CD14-positive monocyte (primary cell): ENCODE measurements around the gene OR7A5. TPM values are rescaled to one million over a fixed set of nuclear protein-coding genes. Genes with fewer than 3 reads are reported as not detected.
"Not testable (repeated sequence)": the region's sequence is repeated elsewhere in the genome, so short reads cannot be mapped to it uniquely, and the experiment has no call there.

Experiments used
- DNase-seq, 3 donors: peaks; one replicate each; pipeline ENCODE4 v3.0.0-alpha.2; 2011 to 2022
- H2AFZ ChIP-seq: 2 replicates; pipeline ENCODE4 v1.6.0; 2012; ENCODE audit warnings: mild to moderate bottlenecking, low read depth, low read length, inconsistent platforms; ENCODE audit not compliant: insufficient read depth, poor library complexity, severe bottlenecking
- H3K27ac ChIP-seq, 2 donors: 1 replicate in 1 of 2; 2 replicates in 1 of 2; pipeline ENCODE4 v1.5.1; 2012 to 2013; ENCODE audit warnings: low read length in 2 of 2, control low read depth in 1 of 2, inconsistent platforms in 1 of 2, low read depth in 1 of 2, mild to moderate bottlenecking in 1 of 2
- H3K27me3 ChIP-seq, 2 donors: one replicate each; pipeline versions ENCODE4 v1.6.0 to v1.6.1; 2011 to 2013; ENCODE audit warnings: low read length in 2 of 2; ENCODE audit not compliant: control insufficient read depth in 2 of 2, insufficient read depth in 2 of 2
- H3K36me3 ChIP-seq, 2 donors: replicated peaks in 1 of 2; 1 replicate in 1 of 2; 2 replicates in 1 of 2; pipeline versions ENCODE4 v1.5.1 to v1.6.1; 2012 to 2013; ENCODE audit warnings: low read length in 2 of 2, control low read depth in 1 of 2, inconsistent platforms in 1 of 2, mild to moderate bottlenecking in 1 of 2; ENCODE audit not compliant: insufficient read depth in 2 of 2, control insufficient read depth in 1 of 2
- H3K4me1 ChIP-seq, 2 donors: 1 replicate in 1 of 2; 2 replicates in 1 of 2; pipeline versions ENCODE4 v1.5.1 to v1.6.1; 2012 to 2013; ENCODE audit warnings: low read length in 2 of 2, control low read depth in 1 of 2, inconsistent platforms in 1 of 2, mild to moderate bottlenecking in 1 of 2, moderate library complexity in 1 of 2; ENCODE audit not compliant: insufficient read depth in 2 of 2, control insufficient read depth in 1 of 2
- H3K4me2 ChIP-seq: replicated peaks from 2 replicates; pipeline ENCODE3; 2012; ENCODE audit warnings: low read length, moderate library complexity, mild to moderate bottlenecking; ENCODE audit not compliant: poor library complexity, severe bottlenecking; ENCODE audit errors: extremely low read depth
- H3K4me3 ChIP-seq, 3 experiments: fragments of 200-600 bp in 1 of 3; sonication (generic) in 1 of 3; replicated peaks in 1 of 3; 1 replicate in 2 of 3; 2 replicates in 1 of 3; pipeline ENCODE4 v1.5.1; 2011 to 2013; ENCODE audit warnings: low read length in 3 of 3, mild to moderate bottlenecking in 3 of 3, control low read depth in 2 of 3, low read depth in 2 of 3, inconsistent platforms in 1 of 3, moderate library complexity in 1 of 3
- H3K79me2 ChIP-seq: 2 replicates; pipeline ENCODE4 v1.6.0; 2012; ENCODE audit warnings: mild to moderate bottlenecking, control low read depth, inconsistent platforms, low read length, moderate library complexity; ENCODE audit not compliant: insufficient read depth
- H3K9ac ChIP-seq: 2 replicates; pipeline ENCODE4 v1.6.0; 2017; ENCODE audit warnings: low read length, mild to moderate bottlenecking; ENCODE audit not compliant: insufficient read depth, poor library complexity, severe bottlenecking
- H3K9me3 ChIP-seq, 2 donors: replicated peaks in 1 of 2; 1 replicate in 1 of 2; 2 replicates in 1 of 2; pipeline versions ENCODE4 v1.5.1 to v1.6.1; 2012 to 2013; ENCODE audit warnings: low read length in 2 of 2, control low read depth in 1 of 2; ENCODE audit not compliant: control insufficient read depth in 1 of 2, insufficient read depth in 1 of 2
- H4K20me1 ChIP-seq: 2 replicates; pipeline ENCODE4 v1.6.0; 2012; ENCODE audit warnings: mild to moderate bottlenecking, low read length, control low read depth, moderate library complexity; ENCODE audit not compliant: insufficient read depth
- H3K27ac Mint-ChIP-seq, 7 donors: one replicate each; pipeline ENCODE4 v1.8.0; 2020; ENCODE audit warnings: mild to moderate bottlenecking in 7 of 7, mixed read lengths in 7 of 7, moderate library complexity in 6 of 7, inconsistent platforms in 2 of 7
- H3K27me3 Mint-ChIP-seq, 3 donors: one replicate each; pipeline ENCODE4 v1.8.0; 2021 to 2022; ENCODE audit warnings: low read depth in 3 of 3, mild to moderate bottlenecking in 3 of 3, mixed read lengths in 3 of 3, moderate library complexity in 3 of 3, inconsistent platforms in 1 of 3
- H3K36me3 Mint-ChIP-seq, 2 donors: one replicate each; pipeline ENCODE4 v1.8.0; 2020; ENCODE audit warnings: mixed read lengths in 2 of 2, inconsistent platforms in 1 of 2, mild to moderate bottlenecking in 1 of 2
- H3K4me1 Mint-ChIP-seq: one replicate; pipeline ENCODE4 v1.8.0; 2020; ENCODE audit warnings: mild to moderate bottlenecking, mixed read lengths
- H3K4me3 Mint-ChIP-seq, 2 donors: one replicate each; pipeline ENCODE4 v1.8.0; 2020; ENCODE audit warnings: mild to moderate bottlenecking in 2 of 2, mixed read lengths in 2 of 2, moderate library complexity in 1 of 2
- H3K9me3 Mint-ChIP-seq, 7 donors: one replicate each; pipeline ENCODE4 v1.8.0; 2020 to 2022; ENCODE audit warnings: mixed read lengths in 7 of 7, mild to moderate bottlenecking in 6 of 7, moderate library complexity in 6 of 7, inconsistent platforms in 2 of 7
- CTCF ChIP-seq: fragments of 200-600 bp; IDR thresholded peaks from one replicate; pipeline ENCODE4 v1.8.0; 2022; ENCODE audit warnings: antibody characterized with exemption, mild to moderate bottlenecking
- WGBS: methylation state at CpG from one replicate; pipeline ENCODE4 v1.1.5; 2013; ENCODE audit warnings: missing lambda C conversion rate; ENCODE audit not compliant: insufficient coverage; 5-methylcytosine and 5-hydroxymethylcytosine counted together
- intact Hi-C, 2 donors: fragments of 100-400 bp; cut with micrococcal nuclease; formaldehyde crosslinking; loops; one replicate each; pipeline versions ENCODE4 v1.15.0 to v1.15.1; 2023
- polyA plus RNA-seq, 3 donors: library from polyadenylated mRNA; depleted of rRNA in 1 of 3; unstranded in 2 of 3; stranded (reverse) in 1 of 3; fragments of 300-500 nt in 2 of 3; fragments of >200 nt in 1 of 3; fragmentation: Illumina TruSeq in 2 of 3; gene quantifications; 1 replicate in 2 of 3; 2 replicates in 1 of 3; pipeline ENCODE4 v1.2.3, GENCODE V29; 2012 to 2021

The OR7A5 gene
- polyA plus RNA-seq, 3 donors: not detected

GRCh38 chr19:14780622-14781225 lies 54.3 kb downstream of the OR7A5 start:
- H3K36me3 ChIP-seq, H3K4me2 ChIP-seq, H4K20me1 ChIP-seq, H3K4me3 ChIP-seq, H3K9me3 Mint-ChIP-seq, H3K9me3 ChIP-seq, H3K4me3 Mint-ChIP-seq, H3K9ac ChIP-seq, H3K27me3 Mint-ChIP-seq, DNase-seq, H2AFZ ChIP-seq, H3K27me3 ChIP-seq, H3K79me2 ChIP-seq, H3K27ac ChIP-seq, H3K36me3 Mint-ChIP-seq: not testable (repeated sequence)
- Mint-ChIP-seq H3K4me1 (peaks cover 57% of the 10 kb centered on the region), H3K27ac (peak overlapping the region in 1 of 7 donors; percentile 57)
- H3K4me1 ChIP-seq: peaks cover 51 to 60% of the 10 kb centered on the region in 2 donors
- intact Hi-C loops: loop anchor here in 1 of 2 donors (10.0 kb wide), 2 partner anchors 106 to 406 kb away; partner anchors contain the start of gene ADGRE3
- WGBS: 59% methylated on average over 5 of the region's 14 CpGs

- peak overlapping the region in 5 of 7 donors; percentile 5 to 54 (median 10) for H3K27ac Mint-ChIP-seq
- H3K4me3 ChIP-seq: no peak overlapping the region
- no peak for TF ChIP-seq CTCF
- WGBS: 54% methylated on average over 3 of the region's 5 CpGs
- peaks cover 53% of the 10 kb centered on the region for H3K4me1 Mint-ChIP-seq
- peaks cover 2 to 8% of the 10 kb centered on the region in 2 donors for H3K36me3 Mint-ChIP-seq
- peaks cover 0 to 3% (median 0%) of the 10 kb centered on the region in 7 donors for H3K9me3 Mint-ChIP-seq
- H3K27ac ChIP-seq: no peak overlapping the region
- H3K4me3 Mint-ChIP-seq: no peak overlapping the region
- H3K27me3 ChIP-seq: no peaks in the 10 kb centered on the region
- H3K36me3 ChIP-seq: peaks cover 2 to 4% of the 10 kb centered on the region in 2 donors
- intact Hi-C loops: loop anchor here in 1 of 2 donors (10.0 kb wide), 1 partner anchor 204 kb away; the partner anchor contains the start of gene NDUFB7
- H3K4me2 ChIP-seq: no peak overlapping the region
- H3K9me3 ChIP-seq: no peaks in the 10 kb centered on the region
- DNase-seq: no peak
- H3K79me2 ChIP-seq: peaks cover 21% of the 10 kb centered on the region
- peaks cover 4 to 11% (median 6%) of the 10 kb centered on the region in 3 donors for H3K27me3 Mint-ChIP-seq
- no peak overlapping the region for H3K9ac ChIP-seq
- H3K4me1 ChIP-seq: peaks cover 52 to 57% of the 10 kb centered on the region in 2 donors
- H2AFZ ChIP-seq: no peak overlapping the region
- H4K20me1 ChIP-seq: peaks cover 24% of the 10 kb centered on the region
Measured at GRCh38 chr19:14779151-14779550, 55.8 kb downstream of the OR7A5 start.

- peaks cover 53% of the 10 kb centered on the region for H3K4me1 Mint-ChIP-seq
- 53% methylated on average over 4 of the region's 12 CpGs for WGBS
- peak within 1 kb of the TSS in 6 of 7 donors; percentile 5 to 59 (median 50) for H3K27ac Mint-ChIP-seq
- peaks cover 10 to 17% of the 10 kb centered on the region in 2 donors for H3K36me3 Mint-ChIP-seq
- peaks cover 4 to 11% (median 6%) of the 10 kb centered on the region in 3 donors for H3K27me3 Mint-ChIP-seq
- not testable (repeated sequence) for H3K4me2 ChIP-seq, H3K4me3 ChIP-seq, H3K9me3 ChIP-seq, H3K9ac ChIP-seq, H3K9me3 Mint-ChIP-seq, H2AFZ ChIP-seq, DNase-seq, H3K27ac ChIP-seq, H3K27me3 ChIP-seq
- Histone ChIP-seq H3K36me3 (peaks cover 9 to 13% of the 10 kb centered on the region in 2 donors), H4K20me1 (peaks cover 33% of the 10 kb centered on the region), H3K79me2 (peaks cover 21% of the 10 kb centered on the region), H3K4me1 (peaks cover 46 to 48% of the 10 kb centered on the region in 2 donors)
- peak within 1 kb of the TSS in 1 of 2 donors; percentile 42 for H3K4me3 Mint-ChIP-seq
- intact Hi-C loops: loop anchor here in 1 of 2 donors (10.0 kb wide), 1 partner anchor 203 kb away; the partner anchor contains the start of gene NDUFB7
Measured at GRCh38 chr19:14778110-14778845, 56.7 kb downstream of the OR7A5 start, which contains the start of gene ADGRE2. ADGRE2 (minus strand) TSS chr19:14778560; CDS start chr19:14776756, 1,804 bp downstream.
